Measurements from ENCODE around the gene VRK3.
"Not testable (repeated sequence)": the region's sequence is repeated elsewhere in the genome, so short reads cannot be mapped to it uniquely, and the experiment has no call there.

The VRK3 gene

DNA sequence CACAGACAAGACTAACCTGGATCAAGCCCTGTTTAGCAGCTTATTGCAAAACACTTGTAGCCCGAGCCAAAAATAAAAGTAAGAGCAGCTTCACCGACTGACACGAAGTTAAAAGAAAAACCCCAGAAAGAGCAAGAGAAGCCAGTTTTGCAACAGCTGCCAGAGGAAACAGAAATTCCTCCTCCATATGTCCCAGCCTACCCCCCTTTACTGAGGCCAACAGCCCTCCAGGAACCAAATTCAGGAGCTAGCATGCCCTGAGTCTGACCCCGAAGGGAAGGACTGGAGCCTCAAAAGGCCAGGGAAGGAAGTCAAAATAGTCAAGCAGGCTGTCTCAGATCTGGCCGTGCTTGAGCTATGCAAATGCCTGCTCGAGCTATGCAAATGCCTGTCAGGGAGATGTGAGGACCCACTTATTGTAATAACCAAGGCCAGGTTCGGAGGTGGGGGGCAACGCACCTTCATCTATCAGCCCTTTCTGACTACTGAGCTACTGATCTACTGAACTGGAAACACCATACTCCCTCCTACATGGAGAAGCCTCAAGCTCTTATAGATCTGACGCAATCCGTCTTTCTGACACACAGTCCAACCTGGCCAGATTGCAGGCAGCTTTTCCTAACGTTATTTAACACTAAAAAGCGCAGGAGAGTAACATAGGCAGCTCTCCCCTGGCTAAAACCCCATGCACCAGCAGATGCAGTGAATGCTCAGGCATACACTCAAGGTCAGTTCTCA is 70.9 kb downstream of the VRK3 start:
- no peak for DNase-seq

DNA sequence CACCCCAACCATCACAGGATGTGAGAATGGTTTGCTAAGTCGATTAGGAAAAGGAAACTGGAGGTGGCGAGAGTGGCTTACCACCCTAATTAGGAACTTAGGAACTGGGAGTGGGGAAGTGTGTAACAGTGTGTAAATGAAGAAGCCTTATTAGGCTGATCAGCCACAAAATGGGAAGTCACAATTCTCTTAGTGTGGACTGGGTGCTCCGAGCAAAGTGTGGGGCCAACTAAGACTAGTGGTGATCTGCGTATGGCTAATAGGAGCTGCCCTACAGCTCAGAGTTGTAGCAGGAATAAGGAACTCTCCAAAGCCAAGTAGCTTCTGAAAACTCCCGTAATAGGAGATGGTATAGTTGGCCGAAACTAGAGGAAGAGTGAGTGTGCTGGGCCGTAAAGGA is 71.8 kb downstream of the VRK3 start:
- DNase-seq = no peak

- no peak for DNase-seq
Measured at GRCh38 chr19:49952906-49953305, 72.3 kb downstream of the VRK3 start.

DNA sequence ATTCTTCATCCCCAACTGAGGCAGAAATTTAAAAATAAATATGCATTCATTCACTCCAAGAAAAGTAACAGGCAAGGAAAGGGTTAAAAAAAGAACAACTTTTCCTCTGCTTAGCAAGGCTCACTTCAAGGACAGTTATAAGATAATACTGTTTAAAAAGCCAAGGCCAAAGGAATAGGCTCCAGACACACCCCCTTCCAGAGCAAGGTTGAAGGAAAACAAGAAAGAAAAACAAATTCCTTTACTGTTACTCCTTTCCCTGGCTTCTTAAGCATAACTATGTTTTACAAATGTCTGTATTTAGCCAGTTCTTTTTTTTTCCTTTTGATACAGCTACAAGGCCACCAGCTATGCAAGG is 72.7 kb downstream of the VRK3 start:
- no peak for DNase-seq

DNA sequence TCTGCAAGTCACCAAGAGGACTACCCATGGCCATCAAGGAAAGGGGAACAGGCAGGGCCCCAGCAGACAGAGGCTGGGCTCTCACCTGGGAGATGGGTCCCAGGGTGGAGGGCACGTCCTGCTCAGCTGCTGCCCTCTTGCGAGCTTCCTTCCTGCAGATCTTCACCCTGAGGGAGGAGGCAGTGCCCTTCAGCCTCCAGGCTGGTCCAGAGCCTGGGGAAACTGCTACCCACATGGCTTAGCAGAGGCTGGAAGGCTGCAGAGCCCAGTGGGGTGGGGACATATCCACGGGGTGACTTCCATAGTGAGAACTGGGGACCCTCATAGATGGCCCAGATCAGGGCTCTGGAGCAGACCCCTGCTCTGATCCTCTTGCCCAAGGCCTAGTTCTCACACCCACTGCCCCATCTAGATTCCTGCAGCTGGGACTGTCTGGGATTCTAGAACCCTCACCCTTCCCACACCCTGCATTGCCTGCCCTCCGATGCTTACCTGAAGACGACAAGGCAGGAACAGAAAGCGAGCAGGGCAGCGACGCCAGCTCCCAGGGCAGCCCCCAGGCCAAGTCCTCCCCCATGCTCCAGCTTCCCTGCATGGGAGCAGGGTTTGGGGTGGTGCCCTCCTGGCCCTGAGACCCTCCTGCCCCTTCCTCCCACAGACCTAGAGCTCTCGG is 73.2 kb downstream of the VRK3 start:
- DNase-seq = no peak

GRCh38 chr19:49950956-49951526 is 74.1 kb downstream of the VRK3 start:
- no peak for DNase-seq

DNA sequence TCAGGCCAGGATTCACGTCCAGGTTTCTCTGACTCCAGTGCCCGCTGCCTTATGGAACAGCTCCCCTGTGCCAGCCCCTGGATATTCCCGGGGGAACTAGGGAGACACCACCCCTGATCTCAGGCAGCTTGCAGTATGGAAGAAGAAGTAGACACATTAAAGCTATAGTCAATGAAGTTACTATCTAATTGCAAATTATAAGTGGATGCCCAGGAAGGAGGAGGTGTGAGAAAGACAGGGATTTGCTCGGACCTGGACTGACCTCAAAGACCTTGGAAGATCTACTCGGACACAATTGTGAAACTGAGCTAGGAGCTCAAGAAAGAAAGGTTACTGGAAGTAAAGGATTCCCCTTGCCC is 74.6 kb downstream of the VRK3 start:
- DNase-seq = no peak

DNA sequence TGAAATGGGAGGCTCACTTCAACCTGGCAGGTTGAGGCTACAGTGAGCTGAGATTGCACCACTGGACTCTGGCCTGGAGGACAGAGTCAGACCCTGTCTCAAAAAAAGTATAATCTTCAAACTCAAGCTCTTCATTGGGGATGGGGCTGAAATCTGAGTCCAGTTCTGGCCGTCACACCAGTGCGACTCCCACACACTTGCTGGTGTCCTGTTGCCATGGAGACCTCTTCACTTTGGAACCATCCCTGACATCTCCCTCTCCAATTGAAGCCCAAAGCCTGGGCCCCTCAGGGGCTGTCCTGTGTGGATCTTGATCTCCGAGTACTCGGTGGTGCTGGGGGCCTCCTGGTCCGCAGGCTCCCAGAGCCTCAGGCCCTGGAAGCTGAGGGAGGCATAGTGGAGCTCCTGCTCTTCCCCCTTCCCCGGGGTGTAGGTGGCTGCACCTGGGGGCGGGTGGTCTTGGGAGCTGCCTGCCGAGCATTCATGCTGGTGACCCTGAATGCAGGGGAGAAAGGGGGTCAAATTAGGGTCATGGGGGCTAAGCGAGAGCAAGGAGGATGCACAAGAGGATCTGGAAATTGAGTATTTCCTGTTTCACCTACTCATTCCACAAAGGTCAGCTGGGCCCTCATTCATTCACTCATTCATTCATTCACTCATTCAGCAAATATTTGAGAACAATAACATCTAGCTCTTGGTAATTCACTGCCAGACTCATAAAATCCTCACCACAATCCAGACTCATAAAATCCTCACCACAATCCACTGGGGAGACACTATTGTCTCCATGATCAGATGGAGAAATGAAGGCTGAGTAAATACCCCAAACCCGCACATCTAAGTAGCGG is 75.2 kb downstream of the VRK3 start:
- no peak for DNase-seq

GRCh38 chr19:49946415-49946814 is 78.8 kb downstream of the VRK3 start:
- no peak for DNase-seq

GRCh38 chr19:49944567-49944966 is 80.6 kb downstream of the VRK3 start:
- DNase-seq = not testable (repeated sequence)

GRCh38 chr19:49940482-49940791 is 84.7 kb downstream of the VRK3 start:
- no peak for DNase-seq

DNA sequence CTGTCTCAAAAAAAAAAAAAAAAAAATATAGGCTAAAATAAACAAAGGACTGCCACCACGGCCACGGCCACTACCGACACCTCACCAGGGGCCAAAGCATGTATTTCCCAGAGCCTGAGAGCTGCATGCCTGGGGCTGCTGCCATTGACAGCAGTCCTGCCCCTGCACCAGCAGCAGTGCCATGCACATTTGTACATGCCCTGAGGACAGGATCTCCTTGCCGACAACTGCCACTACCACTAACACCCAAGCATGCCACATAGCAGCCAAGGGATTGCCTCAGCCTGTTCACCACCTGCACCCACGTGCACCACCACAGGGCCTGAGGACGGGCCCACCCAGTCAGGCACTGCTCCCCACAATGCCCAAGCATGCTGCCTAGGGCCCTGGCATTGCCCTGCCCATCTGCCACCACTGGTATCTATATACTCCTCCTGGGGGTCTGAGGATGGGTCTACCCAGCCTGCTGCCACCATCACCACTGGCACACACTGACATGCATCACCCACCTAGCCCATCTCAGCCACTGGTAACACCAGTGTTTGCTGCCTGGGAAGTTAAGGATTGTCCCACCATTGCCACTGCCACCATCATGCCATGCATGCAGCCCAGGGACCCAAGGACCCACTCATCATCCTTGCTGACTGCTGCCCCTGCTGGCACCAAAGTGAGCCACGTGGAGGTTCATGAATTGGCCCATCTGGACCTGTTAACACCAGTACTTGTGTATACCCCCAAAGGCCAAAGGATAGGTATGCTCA is 85.3 kb downstream of the VRK3 start:
- DNase-seq = no peak

DNA sequence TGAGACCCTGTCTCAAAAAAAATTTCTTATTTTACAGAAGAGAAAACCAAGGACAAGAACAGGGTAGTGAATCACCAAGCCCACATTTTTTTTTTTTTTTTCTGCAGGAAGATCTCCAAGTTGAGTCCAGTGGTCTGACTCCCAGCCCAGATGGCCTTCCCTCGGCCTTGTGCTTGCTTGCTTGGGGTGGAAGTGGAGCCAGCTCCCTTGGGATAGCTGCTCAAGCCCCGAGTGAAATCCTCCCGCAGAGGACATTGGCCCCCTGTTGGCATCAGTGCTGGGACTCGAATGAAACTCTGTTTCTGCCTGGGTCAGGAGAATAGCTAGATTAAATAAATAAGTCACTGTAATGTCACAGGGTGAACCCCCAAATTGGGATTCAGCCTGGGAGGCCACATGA is 86.5 kb downstream of the VRK3 start:
- no peak for DNase-seq

DNA sequence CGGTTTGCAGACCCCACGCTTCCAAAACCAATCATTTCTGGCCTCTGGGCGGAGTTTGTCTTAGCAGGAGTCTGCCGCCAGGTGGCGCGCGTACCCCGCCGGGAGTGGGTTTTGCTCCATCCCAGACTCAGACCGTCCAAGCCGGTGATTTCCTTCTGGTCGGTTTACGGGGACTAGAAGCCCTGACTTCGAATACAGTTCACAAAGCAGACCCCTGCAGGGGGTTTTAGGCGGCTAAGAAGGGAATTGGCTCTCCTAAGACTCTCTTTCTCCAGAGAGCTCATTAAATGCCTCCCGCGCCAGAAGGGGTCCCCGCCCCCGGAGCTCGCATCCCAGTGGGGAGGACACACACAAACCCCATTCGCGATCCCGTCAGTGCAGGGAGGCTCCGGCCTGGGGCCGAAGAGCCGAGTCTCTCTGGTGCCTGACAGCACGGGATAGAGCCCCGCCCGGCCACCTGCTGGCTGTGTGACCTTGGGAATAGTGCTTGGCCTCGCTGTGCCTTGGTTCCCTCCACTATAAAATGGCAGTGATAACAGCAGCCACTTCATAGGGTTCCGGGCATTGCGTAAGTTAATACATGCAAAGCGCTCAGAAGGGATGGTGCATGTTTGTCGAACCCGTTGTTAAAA is 87.3 kb downstream of the VRK3 start:
- DNase-seq = peak; percentile 37 to 84

DNA sequence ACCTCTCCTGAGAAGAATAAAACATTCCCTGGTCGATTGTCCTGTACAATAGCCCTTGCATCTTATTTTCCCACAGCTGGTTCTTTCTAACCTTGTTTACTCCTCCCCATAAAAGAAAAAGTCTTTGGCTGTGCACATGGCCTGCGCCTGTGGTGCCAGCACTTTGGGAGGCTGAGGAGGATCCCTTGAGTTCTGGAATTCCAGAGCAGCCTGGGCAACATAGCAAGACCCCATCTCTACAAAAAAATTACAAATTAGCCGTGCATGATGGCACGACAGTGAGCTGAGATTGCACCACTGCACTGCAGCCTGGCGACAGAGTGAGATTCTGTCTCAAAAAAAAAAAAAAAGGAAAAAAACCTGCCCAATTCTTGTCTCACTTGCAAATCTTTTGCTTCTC is 88.6 kb downstream of the VRK3 start:
- DNase-seq = no peak

- DNase-seq = no peak
Measured at GRCh38 chr19:49933643-49934042, 91.5 kb downstream of the VRK3 start.

GRCh38 chr19:49932731-49933131 is 92.4 kb downstream of the VRK3 start:
- DNase-seq = no peak

DNA sequence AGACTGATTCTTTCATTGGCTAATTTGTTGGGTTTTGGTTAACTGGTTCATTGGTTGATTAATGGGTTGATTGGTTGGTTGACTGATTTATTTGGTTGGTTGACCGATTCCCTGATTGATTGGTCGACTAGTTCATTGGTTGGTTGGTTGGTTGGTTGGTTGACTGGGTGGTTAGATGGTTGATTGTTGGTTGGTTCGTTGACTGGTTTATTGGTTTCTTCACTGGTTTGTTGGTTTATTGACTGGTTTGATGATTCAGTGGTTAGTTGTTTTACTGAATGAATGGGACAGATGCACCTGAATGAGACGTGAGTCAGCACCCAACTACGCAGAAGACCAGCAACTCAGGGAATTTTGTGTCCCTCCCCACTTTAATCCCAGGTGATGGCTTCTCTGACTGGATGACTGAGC is 93.1 kb downstream of the VRK3 start:
- no peak for DNase-seq

- DNase-seq = no peak
Measured at GRCh38 chr19:49931293-49932040, 93.7 kb downstream of the VRK3 start.

- peak in 1 of 2 experiments; percentile 78 for DNase-seq
Measured at GRCh38 chr19:49930483-49931011, 94.6 kb downstream of the VRK3 start.
